NCI-H82 treated with DMSO at 0.1 percent for 48 hours (cell line): ENCODE measurements around the gene MYO3B.
"Not testable (repeated sequence)": the region's sequence is repeated elsewhere in the genome, so short reads cannot be mapped to it uniquely, and the experiment has no call there.

Source experiments
- DNase-seq: peaks from one replicate; lab custom pipeline; 2025; ENCODE audit not compliant: unreplicated experiment; lab: John Stamatoyannopoulos, UW

Gene MYO3B

GRCh38 chr2:170206805-170207407 lies 29.0 kb downstream of the MYO3B start:
- no peak for DNase-seq

- no peak for DNase-seq
Measured at GRCh38 chr2:170207901-170208300, 30.0 kb downstream of the MYO3B start.

GRCh38 chr2:170208967-170209366 lies 31.0 kb downstream of the MYO3B start:
- no peak for DNase-seq

- no peak for DNase-seq
Measured at GRCh38 chr2:170212625-170213280, 34.8 kb downstream of the MYO3B start.

- DNase-seq: not testable (repeated sequence)
Measured at GRCh38 chr2:170213281-170213625, 35.3 kb downstream of the MYO3B start.

GRCh38 chr2:170213651-170214050 lies 35.7 kb downstream of the MYO3B start:
- no peak for DNase-seq

GRCh38 chr2:170214309-170214948 lies 36.5 kb downstream of the MYO3B start:
- no peak for DNase-seq

- DNase-seq: no peak
Measured at GRCh38 chr2:170215021-170215420, 37.1 kb downstream of the MYO3B start.

- DNase-seq: no peak
Measured at GRCh38 chr2:170216428-170216827, 38.5 kb downstream of the MYO3B start.

- no peak for DNase-seq
Measured at GRCh38 chr2:170216981-170217380, 39.0 kb downstream of the MYO3B start.

GRCh38 chr2:170217778-170218251 lies 39.9 kb downstream of the MYO3B start:
- DNase-seq: peak; percentile 19

- peak; percentile 49 for DNase-seq
Measured at GRCh38 chr2:170218456-170218855, 40.5 kb downstream of the MYO3B start.

GRCh38 chr2:170218931-170219330 lies 41.0 kb downstream of the MYO3B start:
- DNase-seq: peak; percentile 77

- no peak for DNase-seq
Measured at GRCh38 chr2:170221317-170222288, 43.7 kb downstream of the MYO3B start.

GRCh38 chr2:170222298-170222697 lies 44.4 kb downstream of the MYO3B start:
- DNase-seq: no peak

- DNase-seq: no peak
Measured at GRCh38 chr2:170222842-170223241, 44.9 kb downstream of the MYO3B start.

GRCh38 chr2:170224692-170225294 lies 46.8 kb downstream of the MYO3B start:
- no peak for DNase-seq

GRCh38 chr2:170226216-170226615 lies 48.3 kb downstream of the MYO3B start:
- DNase-seq: no peak

GRCh38 chr2:170227507-170227947 lies 49.6 kb downstream of the MYO3B start:
- no peak for DNase-seq

GRCh38 chr2:170227951-170228350 lies 50.0 kb downstream of the MYO3B start:
- no peak for DNase-seq

- no peak for DNase-seq
Measured at GRCh38 chr2:170228429-170228828, 50.5 kb downstream of the MYO3B start.
